Mucosa of descending colon (tissue), 3 donors: ENCODE measurements around the gene IRX5. TPM values are rescaled to one million over a fixed set of nuclear protein-coding genes. Genes with fewer than 3 reads are reported as not detected.

Experiments used
- ATAC-seq: fragments of 200-7000 bp; cut with Tn5 transposase; one replicate; pipeline ENCODE4 v1.9.1; 2020; ENCODE audit warnings: mild to moderate bottlenecking, moderate library complexity
- DNase-seq, 3 donors: peaks; one replicate each; pipeline ENCODE4 v3.0.0-alpha.2; 2020
- H3K36me3 ChIP-seq: fragments of 200-600 bp; one replicate; pipeline ENCODE4 v1.8.0; 2021; ENCODE audit warnings: low read depth, mild to moderate bottlenecking
- H3K4me1 ChIP-seq: fragments of 200-600 bp; one replicate; pipeline ENCODE4 v1.8.0; 2021; ENCODE audit warnings: low read depth, mild to moderate bottlenecking
- H3K4me3 ChIP-seq: fragments of 200-600 bp; one replicate; pipeline ENCODE4 v1.8.0; 2021; ENCODE audit warnings: mild to moderate bottlenecking
- H3K9me3 ChIP-seq: fragments of 200-600 bp; one replicate; pipeline ENCODE4 v1.8.0; 2021; ENCODE audit warnings: mild to moderate bottlenecking
- CTCF ChIP-seq: fragments of 200-600 bp; IDR thresholded peaks from one replicate; pipeline ENCODE4 v1.8.0; 2022; ENCODE audit warnings: antibody characterized with exemption, mild to moderate bottlenecking
- intact Hi-C, 2 donors: fragments of 100-400 bp; cut with DNase I in 1 of 2; cut with micrococcal nuclease in 1 of 2; formaldehyde crosslinking; loops; one replicate each; pipeline versions ENCODE4 v1.11.0 to v1.11.1; 2022; cut with DNase I, micrococcal nuclease
- total RNA-seq, 3 donors: library from RNA; stranded (reverse); fragmentation: NEBNext Ultra II Directional in 2 of 3; extraction: Animal tissue kit (Norgen Biotek cat#: 25700) in 2 of 3; gene quantifications; one replicate each; pipeline versions ENCODE4 v1.2.1 to v1.2.4, GENCODE V29; 2021 to 2023
- donor health status: DM: no; HTN: no; CAD: no; lungs with moderate emphysema.
- donor health status: DM: no; HTN: no; CAD: no.
- donor health status: DM: no; HTN: yes; CAD: no.

The IRX5 gene
- total RNA-seq, 3 donors from 2014 or later: not detected

- no peaks in the 10 kb centered on the region for H3K9me3 ChIP-seq
- H3K36me3 ChIP-seq: no peaks in the 10 kb centered on the region
- DNase-seq (no peak), ATAC-seq (no peak)
- TF ChIP-seq CTCF: no peak
- intact Hi-C loops: no loop called here
- no peak overlapping the region for H3K4me3 ChIP-seq
- no peaks in the 10 kb centered on the region for H3K4me1 ChIP-seq
These were observed 14.4 kb downstream of the IRX5 start for GRCh38 chr16:54945063-54945462.

GRCh38 chr16:54946909-54947308 is 16.2 kb downstream of the IRX5 start:
- Histone ChIP-seq H3K9me3 (no peaks in the 10 kb centered on the region), H3K4me3 (no peak overlapping the region), H3K36me3 (no peaks in the 10 kb centered on the region), H3K4me1 (no peaks in the 10 kb centered on the region)
- intact Hi-C loops: no loop called here
- DNase-seq (no peak), ATAC-seq (no peak)
- TF ChIP-seq CTCF: no peak

- intact Hi-C loops: no loop called here
- Histone ChIP-seq H3K9me3 (no peaks in the 10 kb centered on the region), H3K4me1 (no peaks in the 10 kb centered on the region), H3K36me3 (no peaks in the 10 kb centered on the region), H3K4me3 (no peak overlapping the region)
- DNase-seq (no peak), ATAC-seq (no peak)
- TF ChIP-seq CTCF: no peak
These were observed 17.0 kb downstream of the IRX5 start for GRCh38 chr16:54947616-54948015.

- intact Hi-C loops: no loop called here
- DNase-seq: no peak
- no peak for ATAC-seq
- TF ChIP-seq CTCF: no peak
- H3K4me3 ChIP-seq: no peak overlapping the region
- H3K9me3 ChIP-seq: no peaks in the 10 kb centered on the region
- no peaks in the 10 kb centered on the region for H3K36me3 ChIP-seq
- H3K4me1 ChIP-seq: no peaks in the 10 kb centered on the region
These were observed 21.5 kb downstream of the IRX5 start for GRCh38 chr16:54952195-54952594.

GRCh38 chr16:54953461-54953860 is 22.8 kb downstream of the IRX5 start:
- ATAC-seq: no peak
- no peaks in the 10 kb centered on the region for H3K4me1 ChIP-seq
- intact Hi-C loops: no loop called here
- no peak overlapping the region for H3K4me3 ChIP-seq
- H3K36me3 ChIP-seq: no peaks in the 10 kb centered on the region
- no peak for TF ChIP-seq CTCF
- DNase-seq: no peak
- no peaks in the 10 kb centered on the region for H3K9me3 ChIP-seq

- intact Hi-C loops: no loop called here
- DNase-seq (no peak), ATAC-seq (no peak)
- TF ChIP-seq CTCF: no peak
- H3K4me1 ChIP-seq: no peaks in the 10 kb centered on the region
- H3K9me3 ChIP-seq: no peaks in the 10 kb centered on the region
- no peak overlapping the region for H3K4me3 ChIP-seq
- H3K36me3 ChIP-seq: no peaks in the 10 kb centered on the region
These were observed 23.6 kb downstream of the IRX5 start for GRCh38 chr16:54954220-54954619.
